Measurements from ENCODE around the gene EPB41L5. TPM values are rescaled to one million over a fixed set of nuclear protein-coding genes. Genes with fewer than 3 reads are reported as not detected.
"Not testable (repeated sequence)": the region's sequence is repeated elsewhere in the genome, so short reads cannot be mapped to it uniquely, and the experiment has no call there.

Gene EPB41L5
- total RNA-seq, 6 experiments from 2014 or later: 27.1 to 54.1 (median 43.3) TPM

DNA sequence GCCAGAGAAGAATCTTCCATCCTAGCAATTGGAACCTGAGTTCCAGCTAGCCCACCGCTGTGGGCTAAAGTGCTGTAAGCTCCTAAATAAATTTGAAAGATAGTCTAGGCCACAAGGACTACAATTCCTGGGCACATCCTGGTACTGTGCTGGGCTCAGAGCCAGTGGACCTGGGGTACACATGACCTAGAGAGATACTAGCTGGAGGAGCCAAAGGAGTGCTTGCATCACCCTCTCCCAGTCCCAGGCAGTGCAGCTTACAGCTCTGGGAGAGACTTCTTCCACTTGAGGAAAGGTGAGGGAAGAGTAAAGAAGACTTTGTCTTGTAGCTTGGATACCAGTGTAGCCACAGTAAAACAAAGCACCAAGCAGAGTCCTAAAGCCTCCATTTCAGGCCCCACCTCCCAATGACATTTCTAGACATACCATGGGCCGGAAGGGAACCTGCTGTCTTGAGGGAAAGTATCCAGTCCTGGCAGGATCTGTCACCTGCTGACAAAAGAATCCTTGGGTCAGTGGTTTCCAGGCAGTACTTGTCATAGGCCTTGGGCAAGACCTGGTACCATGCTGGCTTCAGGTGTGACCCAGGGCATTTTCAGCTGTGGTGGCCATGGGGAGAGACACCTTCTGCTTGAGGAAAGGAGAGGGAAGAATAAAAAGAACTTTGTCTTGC is 120.8 kb downstream of the EPB41L5 start:
- no peak for DNase-seq
- Histone ChIP-seq H3K4me3 (no peak overlapping the region), H3K36me3 (peaks cover 0 to 20% (median 3%) of the 10 kb centered on the region in 4 donors), H3K4me1 (no peaks in the 10 kb centered on the region), H3K27me3 (no peaks in the 10 kb centered on the region), H3K9me3 (no peaks in the 10 kb centered on the region), H3K27ac (no peak overlapping the region)
- 83% methylated on average over 1 of the region's 2 CpGs for WGBS (ENCODE audit: insufficient coverage, low coverage, low lambda C conversion rate, missing lambda C conversion rate)
- ATAC-seq: peak; percentile 34 to 61 (median 53)
- TF ChIP-seq, protein P1, sequence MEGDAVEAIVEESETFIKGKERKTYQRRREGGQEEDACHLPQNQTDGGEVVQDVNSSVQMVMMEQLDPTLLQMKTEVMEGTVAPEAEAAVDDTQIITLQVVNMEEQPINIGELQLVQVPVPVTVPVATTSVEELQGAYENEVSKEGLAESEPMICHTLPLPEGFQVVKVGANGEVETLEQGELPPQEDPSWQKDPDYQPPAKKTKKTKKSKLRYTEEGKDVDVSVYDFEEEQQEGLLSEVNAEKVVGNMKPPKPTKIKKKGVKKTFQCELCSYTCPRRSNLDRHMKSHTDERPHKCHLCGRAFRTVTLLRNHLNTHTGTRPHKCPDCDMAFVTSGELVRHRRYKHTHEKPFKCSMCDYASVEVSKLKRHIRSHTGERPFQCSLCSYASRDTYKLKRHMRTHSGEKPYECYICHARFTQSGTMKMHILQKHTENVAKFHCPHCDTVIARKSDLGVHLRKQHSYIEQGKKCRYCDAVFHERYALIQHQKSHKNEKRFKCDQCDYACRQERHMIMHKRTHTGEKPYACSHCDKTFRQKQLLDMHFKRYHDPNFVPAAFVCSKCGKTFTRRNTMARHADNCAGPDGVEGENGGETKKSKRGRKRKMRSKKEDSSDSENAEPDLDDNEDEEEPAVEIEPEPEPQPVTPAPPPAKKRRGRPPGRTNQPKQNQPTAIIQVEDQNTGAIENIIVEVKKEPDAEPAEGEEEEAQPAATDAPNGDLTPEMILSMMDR (IDR thresholded peaks at IDR 0.05): no peak
- TF ChIP-seq POLR2A (IDR thresholded peaks at IDR 0.05): no peak
- intact Hi-C loops (cut with DNase I): no loop called here

GRCh38 chr2:120134263-120134662 is 121.4 kb downstream of the EPB41L5 start:
- H3K27ac ChIP-seq: no peak overlapping the region
- no peaks in the 10 kb centered on the region for H3K9me3 ChIP-seq
- no peaks in the 10 kb centered on the region for H3K4me1 ChIP-seq
- H3K36me3 ChIP-seq: peaks cover 0 to 20% (median 3%) of the 10 kb centered on the region in 4 donors
- H3K27me3 ChIP-seq: no peaks in the 10 kb centered on the region
- TF ChIP-seq, protein P1 (IDR thresholded peaks at IDR 0.05): no peak
- TF ChIP-seq POLR2A (IDR thresholded peaks at IDR 0.05): no peak
- DNase-seq (no peak), ATAC-seq (no peak)
- H3K4me3 ChIP-seq: no peak overlapping the region
- 83% methylated on average over 3 of the region's 4 CpGs for WGBS (ENCODE audit: insufficient coverage, low coverage, low lambda C conversion rate, missing lambda C conversion rate)
- intact Hi-C loops (cut with DNase I): no loop called here

GRCh38 chr2:120135013-120135412 is 122.1 kb downstream of the EPB41L5 start:
- intact Hi-C loops (cut with DNase I): not testable (repeated sequence)

GRCh38 chr2:120140866-120141265 is 128.0 kb downstream of the EPB41L5 start:
- TF ChIP-seq POLR2A (IDR thresholded peaks at IDR 0.05): no peak
- TF ChIP-seq, protein P1 (IDR thresholded peaks at IDR 0.05): no peak
- Histone ChIP-seq H3K9me3 (no peaks in the 10 kb centered on the region), H3K4me3 (no peak overlapping the region), H3K4me1 (no peaks in the 10 kb centered on the region), H3K27me3 (no peaks in the 10 kb centered on the region), H3K36me3 (no peaks in the 10 kb centered on the region), H3K27ac (no peak overlapping the region)
- no peak for ATAC-seq
- WGBS (ENCODE audit: insufficient coverage, low coverage, low lambda C conversion rate, missing lambda C conversion rate): 78% methylated on average over 4 of the region's 4 CpGs
- intact Hi-C loops (cut with DNase I): no loop called here
- DNase-seq: no peak

More at GRCh38 chr2:120135013-120135412, 122.1 kb downstream of the EPB41L5 start:
- H3K27ac ChIP-seq, DNase-seq, ATAC-seq, H3K4me1 ChIP-seq, H3K4me3 ChIP-seq, H3K27me3 ChIP-seq, H3K9me3 ChIP-seq: not testable (repeated sequence)
- H3K36me3 ChIP-seq: peaks cover 0 to 20% (median 3%) of the 10 kb centered on the region in 4 donors
- 100% methylated on average over 2 of the region's 2 CpGs for WGBS (ENCODE audit: insufficient coverage, low coverage, low lambda C conversion rate, missing lambda C conversion rate)

- intact Hi-C loops (cut with DNase I): no loop called here
- Histone ChIP-seq H3K27me3 (no peaks in the 10 kb centered on the region), H3K27ac (no peak overlapping the region), H3K36me3 (peaks cover 0 to 6% (median 0%) of the 10 kb centered on the region in 4 donors), H3K9me3 (no peaks in the 10 kb centered on the region), H3K4me3 (no peak overlapping the region), H3K4me1 (no peaks in the 10 kb centered on the region)
- ATAC-seq (no peak), DNase-seq (no peak)
- WGBS (ENCODE audit: insufficient coverage, low coverage, low lambda C conversion rate, missing lambda C conversion rate): 90% methylated on average over 2 of the region's 2 CpGs
- TF ChIP-seq, protein P1 (IDR thresholded peaks at IDR 0.05): no peak
- no peak for TF ChIP-seq POLR2A (IDR thresholded peaks at IDR 0.05)
These were observed 128.6 kb downstream of the EPB41L5 start for GRCh38 chr2:120141300-120142069.

Data from right lobe of liver (tissue), 6 donors.